Colonic mucosa (tissue), 4 donors: ENCODE measurements around the gene S100G. TPM values are rescaled to one million over a fixed set of nuclear protein-coding genes. Genes with fewer than 3 reads are reported as not detected.

Experiments used
- DNase-seq: peaks from one replicate; pipeline ENCODE4 v3.0.0-alpha.2; 2020
- H3K27ac ChIP-seq: fragments of 200-600 bp; one replicate; pipeline ENCODE4 v1.8.0; 2021
- H3K27me3 ChIP-seq: fragments of 200-600 bp; one replicate; pipeline ENCODE4 v1.8.0; 2021
- H3K36me3 ChIP-seq: fragments of 200-600 bp; one replicate; pipeline ENCODE4 v1.8.0; 2021
- H3K4me1 ChIP-seq: fragments of 200-600 bp; one replicate; pipeline ENCODE4 v1.8.0; 2021; ENCODE audit warnings: mild to moderate bottlenecking
- H3K4me3 ChIP-seq: fragments of 200-600 bp; one replicate; pipeline ENCODE4 v1.8.0; 2021
- H3K9ac ChIP-seq, 2 donors: one replicate each; pipeline ENCODE4 v1.7.0; 2013; ENCODE audit warnings: control low read depth in 2 of 2, low read depth in 2 of 2, low read length in 2 of 2
- H3K9me3 ChIP-seq: fragments of 200-600 bp; one replicate; pipeline ENCODE4 v1.8.0; 2021
- CTCF ChIP-seq: fragments of 200-600 bp; IDR thresholded peaks from one replicate; pipeline ENCODE4 v1.8.0; 2022; ENCODE audit warnings: antibody characterized with exemption, mild to moderate bottlenecking
- intact Hi-C: fragments of 100-400 bp; cut with DNase I; formaldehyde crosslinking; loops from one replicate; pipeline ENCODE4 v1.14.1; 2022
- total RNA-seq, 2 donors: library from RNA; stranded (reverse); fragmentation: NEBNext Ultra II Directional in 1 of 2; extraction: Animal tissue kit (Norgen Biotek cat#: 25700) in 1 of 2; gene quantifications; one replicate each; pipeline ENCODE4 v1.2.1, GENCODE V29; 2021
- donor health status: healthy.
- donor health status: DM: no; HTN: no; CAD: no.
- donor health status: DM: no; HTN: no; CAD: no.

The S100G gene
- total RNA-seq, 2 donors from 2014 or later = not detected

GRCh38 chrX:16628946-16629595 lies 20.9 kb upstream of the S100G start:
- Histone ChIP-seq H3K4me3 (no peak overlapping the region), H3K9me3 (no peaks in the 10 kb centered on the region), H3K27me3 (no peaks in the 10 kb centered on the region), H3K9ac (no peak overlapping the region), H3K27ac (no peak overlapping the region), H3K36me3 (no peaks in the 10 kb centered on the region), H3K4me1 (no peaks in the 10 kb centered on the region)
- TF ChIP-seq CTCF = no peak
- DNase-seq = no peak
- intact Hi-C loops = no loop called here

GRCh38 chrX:16629909-16630308 lies 20.0 kb upstream of the S100G start:
- H3K27ac ChIP-seq = no peak overlapping the region
- no peaks in the 10 kb centered on the region for H3K36me3 ChIP-seq
- no peak for TF ChIP-seq CTCF

GRCh38 chrX:16633754-16634153 lies 16.2 kb upstream of the S100G start:
- Histone ChIP-seq H3K4me1 (no peaks in the 10 kb centered on the region), H3K9ac (no peak overlapping the region), H3K27ac (no peak overlapping the region), H3K36me3 (no peaks in the 10 kb centered on the region), H3K4me3 (no peak overlapping the region), H3K9me3 (no peaks in the 10 kb centered on the region), H3K27me3 (no peaks in the 10 kb centered on the region)
- intact Hi-C loops = no loop called here
- TF ChIP-seq CTCF = no peak
- DNase-seq = no peak

More at GRCh38 chrX:16629909-16630308, 20.0 kb upstream of the S100G start:
- Histone ChIP-seq H3K4me3 (no peak overlapping the region), H3K4me1 (no peaks in the 10 kb centered on the region), H3K9ac (no peak overlapping the region), H3K9me3 (no peaks in the 10 kb centered on the region), H3K27me3 (no peaks in the 10 kb centered on the region)
- DNase-seq = no peak
- intact Hi-C loops = no loop called here

GRCh38 chrX:16635040-16635439 lies 14.9 kb upstream of the S100G start:
- TF ChIP-seq CTCF = no peak
- intact Hi-C loops = no loop called here
- no peak for DNase-seq
- H3K9ac ChIP-seq = no peak overlapping the region
- no peak overlapping the region for H3K4me3 ChIP-seq
- no peaks in the 10 kb centered on the region for H3K9me3 ChIP-seq
- H3K27me3 ChIP-seq = no peaks in the 10 kb centered on the region
- H3K36me3 ChIP-seq = no peaks in the 10 kb centered on the region
- no peak overlapping the region for H3K27ac ChIP-seq
- no peaks in the 10 kb centered on the region for H3K4me1 ChIP-seq

- intact Hi-C loops = no loop called here
- TF ChIP-seq CTCF = no peak
- Histone ChIP-seq H3K4me3 (no peak overlapping the region), H3K27me3 (no peaks in the 10 kb centered on the region), H3K36me3 (no peaks in the 10 kb centered on the region), H3K4me1 (no peaks in the 10 kb centered on the region), H3K27ac (no peak overlapping the region), H3K9me3 (no peaks in the 10 kb centered on the region), H3K9ac (no peak overlapping the region)
- no peak for DNase-seq
Observed at GRCh38 chrX:16635596-16635995, 14.4 kb upstream of the S100G start.
